Measurements from ENCODE around the gene ANKS1A. TPM values are rescaled to one million over a fixed set of nuclear protein-coding genes. Genes with fewer than 3 reads are reported as not detected.

The ANKS1A gene
- total RNA-seq, 1 donor from 2014 or later: 35.1 TPM

- DNase-seq (ENCODE audit: low read depth in 2 of 2): peak; percentile 75 to 82
These were observed 66.4 kb downstream of the ANKS1A start for GRCh38 chr6:34955442-34955841.

GRCh38 chr6:34957231-34957783 lies 68.3 kb downstream of the ANKS1A start:
- peak; percentile 28 to 53 for DNase-seq (ENCODE audit: low read depth in 2 of 2)

GRCh38 chr6:34958734-34959133 lies 69.7 kb downstream of the ANKS1A start:
- DNase-seq (ENCODE audit: low read depth in 2 of 2): no peak

DNA sequence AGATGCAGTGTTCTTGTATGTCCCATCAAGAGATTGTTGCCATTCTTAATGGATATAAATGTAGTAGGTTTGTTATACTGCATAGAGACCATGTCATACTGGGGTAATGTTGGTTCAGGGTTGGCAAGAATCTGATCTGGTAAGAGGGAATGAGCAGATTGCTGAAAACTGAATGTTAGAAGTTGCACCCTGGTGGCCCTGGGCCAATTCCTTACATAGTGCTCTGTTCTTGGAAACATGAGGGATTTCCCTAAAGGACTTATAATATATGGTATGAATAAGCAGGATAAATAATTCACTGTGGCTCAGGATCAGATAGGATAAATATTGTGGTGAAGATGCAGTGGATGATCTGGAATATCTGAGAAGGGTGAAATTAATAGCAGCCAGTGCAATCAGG lies 70.2 kb downstream of the ANKS1A start:
- DNase-seq (ENCODE audit: low read depth in 2 of 2): no peak

GRCh38 chr6:34961082-34961481 lies 72.0 kb downstream of the ANKS1A start:
- no peak for DNase-seq (ENCODE audit: low read depth in 2 of 2)

DNA sequence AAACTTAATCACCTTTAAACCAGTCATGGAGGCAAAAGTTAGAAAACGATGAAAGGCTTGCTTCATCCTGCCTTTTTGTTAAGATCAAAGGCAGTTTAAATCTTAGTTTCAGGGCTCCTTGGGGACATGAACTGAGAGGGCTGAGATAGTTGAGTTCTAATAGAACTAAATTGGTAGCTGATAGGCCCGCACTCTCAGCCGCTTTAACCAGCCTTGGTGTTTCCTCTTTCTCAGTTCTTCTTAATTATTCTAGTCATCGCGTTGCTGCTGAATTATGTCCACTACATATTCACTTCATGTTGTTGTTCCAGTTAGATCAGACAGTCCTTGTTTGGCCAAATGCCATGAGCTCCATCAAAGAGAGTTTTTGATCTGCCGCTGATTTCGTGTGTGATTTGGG lies 72.5 kb downstream of the ANKS1A start:
- no peak for DNase-seq (ENCODE audit: low read depth in 2 of 2)

GRCh38 chr6:34964564-34964963 lies 75.5 kb downstream of the ANKS1A start:
- DNase-seq (ENCODE audit: low read depth in 2 of 2): peak in 1 of 2 donors; percentile 43

DNA sequence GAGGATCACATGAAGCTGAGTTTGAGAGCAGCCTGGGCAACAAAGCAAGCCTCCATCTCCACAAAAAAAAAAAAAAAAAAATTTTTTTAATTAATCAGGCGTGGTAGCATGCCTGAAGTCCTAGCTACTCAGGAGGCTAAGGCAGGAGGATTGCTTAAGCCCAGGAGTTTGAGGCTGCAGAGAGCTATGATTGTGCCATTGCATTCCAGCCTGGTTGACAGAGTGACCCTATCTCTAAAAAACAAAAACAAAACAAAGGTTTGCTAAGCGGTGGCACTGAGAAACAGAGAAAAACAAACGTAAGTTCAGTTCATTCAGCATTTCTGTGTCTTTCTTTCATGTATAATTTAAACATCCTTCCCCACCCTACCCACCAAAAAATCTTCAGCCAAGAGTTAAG lies 78.4 kb downstream of the ANKS1A start:
- no peak for DNase-seq (ENCODE audit: low read depth in 2 of 2)

DNA sequence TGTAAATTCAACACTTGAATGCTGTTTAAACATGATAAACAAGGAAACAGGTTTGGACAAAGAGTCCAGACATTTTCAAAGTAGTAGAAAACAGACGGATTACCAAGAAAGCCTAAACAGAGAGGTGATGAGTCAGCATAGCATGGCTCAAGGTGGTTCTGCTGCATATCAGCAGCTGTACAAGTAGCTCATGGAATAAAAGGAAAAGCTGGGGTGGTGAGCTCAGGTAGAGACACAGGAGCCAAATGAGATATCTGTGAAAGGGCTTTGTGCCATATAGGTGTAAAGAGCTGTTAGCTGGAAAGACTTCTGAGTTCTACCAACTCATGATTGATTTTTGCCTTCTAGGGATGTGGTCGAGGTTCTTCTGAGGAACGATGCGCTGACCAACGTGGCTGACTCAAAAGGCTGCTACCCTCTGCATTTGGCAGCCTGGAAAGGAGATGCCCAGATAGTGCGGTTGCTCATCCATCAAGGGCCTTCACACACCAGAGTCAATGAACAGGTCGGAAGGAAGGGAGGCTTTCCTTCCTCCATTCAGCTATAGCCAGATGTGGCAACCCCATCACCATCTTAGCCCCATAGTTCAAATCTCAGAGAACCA lies 80.7 kb downstream of the ANKS1A start:
- no peak for DNase-seq (ENCODE audit: low read depth in 2 of 2)

DNA sequence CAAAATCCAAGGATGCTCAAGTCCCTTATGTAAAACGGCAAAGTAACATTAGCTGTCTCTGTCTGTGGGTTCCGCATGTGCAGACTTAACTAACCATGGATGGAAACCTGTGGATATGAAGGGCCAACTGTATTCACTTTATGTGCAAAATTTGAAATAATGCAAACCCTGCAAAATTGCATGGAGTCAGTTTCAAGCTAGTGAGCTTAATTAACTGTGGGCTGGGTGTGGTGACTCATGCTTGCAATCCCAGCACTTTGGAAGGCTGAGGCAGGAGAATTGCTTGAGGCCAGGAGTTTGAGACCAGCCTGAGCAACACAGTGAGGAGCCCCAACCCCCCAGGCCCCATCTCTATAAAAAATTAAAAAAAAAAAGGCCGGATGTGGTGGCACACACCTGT lies 81.4 kb downstream of the ANKS1A start:
- DNase-seq (ENCODE audit: low read depth in 2 of 2): no peak

GRCh38 chr6:34970957-34971356 lies 81.9 kb downstream of the ANKS1A start:
- peak in 1 of 2 donors; percentile 77 for DNase-seq (ENCODE audit: low read depth in 2 of 2)

- DNase-seq (ENCODE audit: low read depth in 2 of 2): peak; percentile 33 to 44
These were observed 84.6 kb downstream of the ANKS1A start for GRCh38 chr6:34973547-34974248.

- no peak for DNase-seq (ENCODE audit: low read depth in 2 of 2)
These were observed 85.2 kb downstream of the ANKS1A start for GRCh38 chr6:34974249-34974642.

DNA sequence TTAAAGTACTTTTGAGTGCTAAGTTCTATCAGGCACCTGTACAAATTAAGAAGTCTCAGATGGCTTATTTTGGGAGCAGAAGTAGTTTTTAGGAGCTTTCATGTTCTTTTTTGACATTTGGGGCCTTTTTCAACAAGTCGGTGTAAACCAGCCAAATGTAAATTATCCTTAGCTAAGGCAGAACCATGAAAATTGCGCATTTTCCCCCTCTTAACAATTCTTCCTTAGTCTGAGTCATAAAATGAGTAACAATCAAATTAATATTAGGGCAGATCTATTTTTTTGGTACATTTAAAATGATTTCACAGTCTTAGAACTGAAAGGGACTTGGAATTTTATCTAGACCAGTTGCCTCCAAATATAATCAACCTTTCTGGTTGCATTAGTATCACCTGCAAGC lies 87.2 kb downstream of the ANKS1A start:
- DNase-seq (ENCODE audit: low read depth in 2 of 2): no peak

DNA sequence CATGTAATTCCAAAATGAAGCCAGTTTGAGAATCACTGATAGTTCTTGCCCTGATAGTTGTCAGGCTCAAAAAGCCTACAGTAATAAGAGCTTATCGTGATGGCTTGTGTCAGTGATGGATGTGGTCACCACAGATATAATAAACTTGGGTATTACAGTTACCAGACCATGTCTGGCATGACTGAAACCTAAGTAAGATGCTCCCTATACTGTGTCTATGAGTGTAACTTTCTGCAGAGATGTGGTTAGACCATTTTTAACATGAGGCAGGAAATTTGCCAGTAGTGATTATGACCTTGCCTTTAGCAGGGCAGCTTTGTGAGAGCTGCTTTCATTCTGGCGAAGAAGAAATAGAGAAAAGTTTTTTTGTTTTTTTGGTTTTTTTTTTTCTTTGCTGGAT lies 90.2 kb downstream of the ANKS1A start:
- DNase-seq (ENCODE audit: low read depth in 2 of 2): no peak

DNA sequence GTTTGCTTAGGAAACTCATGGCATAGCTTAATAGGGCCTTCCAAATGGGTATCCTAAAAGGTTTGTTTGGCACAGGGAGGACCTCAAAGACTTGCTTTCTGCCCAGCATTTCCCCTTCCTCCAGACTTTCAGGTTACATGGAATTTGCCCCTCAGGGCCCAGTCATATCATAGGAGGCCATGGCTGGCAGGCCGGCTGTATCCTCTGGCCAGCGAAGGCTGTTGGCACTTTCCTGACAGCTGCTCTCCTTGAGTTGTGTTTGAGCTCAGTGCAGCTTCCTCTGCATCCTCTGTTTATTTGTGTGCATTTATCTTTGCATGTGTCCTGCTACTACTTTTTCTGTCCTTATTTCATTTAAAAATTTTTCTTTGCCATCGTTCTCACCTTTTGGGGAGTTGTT lies 90.9 kb downstream of the ANKS1A start:
- no peak for DNase-seq (ENCODE audit: low read depth in 2 of 2)

DNA sequence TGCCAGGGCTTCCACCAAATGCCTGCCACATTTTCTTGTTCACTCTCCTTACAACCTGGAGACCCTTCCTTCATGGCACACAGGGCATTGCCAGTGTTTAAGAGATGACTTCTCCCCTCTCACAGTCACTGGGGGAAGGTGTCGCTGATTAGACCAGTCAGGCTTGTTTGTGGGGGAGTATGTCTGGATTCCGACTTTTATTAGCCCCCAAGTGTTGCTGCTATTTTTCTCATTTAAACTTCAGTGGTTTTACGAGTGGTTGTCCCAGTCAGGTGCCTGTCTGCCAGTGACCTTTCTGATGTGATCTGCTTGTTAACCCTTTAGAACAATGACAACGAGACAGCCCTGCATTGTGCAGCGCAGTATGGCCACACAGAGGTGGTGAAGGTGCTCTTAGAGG lies 92.3 kb downstream of the ANKS1A start:
- DNase-seq (ENCODE audit: low read depth in 2 of 2): no peak

DNA sequence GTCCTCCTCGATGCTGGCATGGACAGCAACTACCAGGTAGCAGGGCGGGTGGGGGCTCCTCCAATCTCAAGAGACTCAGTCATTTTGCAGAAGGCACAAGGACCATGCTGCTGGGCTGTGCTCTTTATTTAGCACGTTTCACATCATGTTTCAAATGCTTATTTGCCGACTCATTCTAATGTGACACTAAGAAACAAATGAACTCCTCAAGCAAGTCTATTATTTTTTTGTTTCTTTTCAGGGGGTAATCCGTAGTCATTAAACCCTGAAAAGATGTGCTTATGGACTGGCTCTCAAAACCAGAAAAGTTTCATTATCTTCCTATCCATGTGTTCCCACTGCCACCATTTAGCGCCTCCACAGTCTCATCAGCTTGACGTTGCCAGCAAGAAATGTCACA lies 92.9 kb downstream of the ANKS1A start:
- peak in 1 of 2 donors; percentile 11 for DNase-seq (ENCODE audit: low read depth in 2 of 2)

GRCh38 chr6:34982424-34982852 lies 93.4 kb downstream of the ANKS1A start:
- peak; percentile 27 to 44 for DNase-seq (ENCODE audit: low read depth in 2 of 2)

GRCh38 chr6:34984416-34984815 lies 95.4 kb downstream of the ANKS1A start:
- no peak for DNase-seq (ENCODE audit: low read depth in 2 of 2)

- no peak for DNase-seq (ENCODE audit: low read depth in 2 of 2)
These were observed 96.2 kb downstream of the ANKS1A start for GRCh38 chr6:34985236-34985635.

DNA sequence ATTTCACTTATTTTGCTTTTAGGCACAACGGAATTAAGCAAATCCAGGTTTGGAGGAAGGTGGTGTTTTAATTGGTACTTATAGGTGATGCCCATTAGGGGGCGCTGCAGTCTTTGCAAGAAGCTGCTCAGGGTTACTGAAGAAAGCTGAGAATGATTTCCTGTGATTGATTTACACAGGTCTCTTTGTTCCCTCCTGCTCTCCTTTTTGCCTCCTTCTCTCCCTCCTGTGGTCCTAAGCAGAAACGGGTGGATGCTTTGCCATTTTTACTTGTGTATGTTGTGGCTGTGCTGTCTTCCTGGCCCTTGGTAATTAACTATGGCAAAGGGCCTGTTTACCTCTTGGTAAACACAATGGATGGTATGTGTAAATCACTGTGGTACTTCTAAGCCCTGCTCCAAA lies 97.8 kb downstream of the ANKS1A start:
- DNase-seq (ENCODE audit: low read depth in 2 of 2): peak; percentile 87 to 90

- DNase-seq (ENCODE audit: low read depth in 2 of 2): no peak
These were observed 98.5 kb downstream of the ANKS1A start for GRCh38 chr6:34987506-34987905.
